NB4 (cell line): ENCODE measurements around the gene HELZ.

Source experiments
- MYC ChIP-seq: IDR thresholded peaks from 2 replicates; pipeline ENCODE4 v1.6.1; 2011; ENCODE audit warnings: low read depth, low read length
- POLR2A ChIP-seq: IDR thresholded peaks from 2 replicates; pipeline ENCODE4 v1.6.1; 2011; ENCODE audit warnings: mild to moderate bottlenecking; ENCODE audit not compliant: insufficient read length; ENCODE audit errors: extremely low read depth
- TF ChIP-seq, protein P1 (sequence below): IDR thresholded peaks from one replicate; pipeline ENCODE4 v1.5.1; 2012; ENCODE audit warnings: low read depth, low read length

GRCh38 chr17:67026341-67026740 lies 218.7 kb downstream of the HELZ start:
- TF ChIP-seq MYC (no peak), POLR2A (no peak)
- TF ChIP-seq, protein P1, sequence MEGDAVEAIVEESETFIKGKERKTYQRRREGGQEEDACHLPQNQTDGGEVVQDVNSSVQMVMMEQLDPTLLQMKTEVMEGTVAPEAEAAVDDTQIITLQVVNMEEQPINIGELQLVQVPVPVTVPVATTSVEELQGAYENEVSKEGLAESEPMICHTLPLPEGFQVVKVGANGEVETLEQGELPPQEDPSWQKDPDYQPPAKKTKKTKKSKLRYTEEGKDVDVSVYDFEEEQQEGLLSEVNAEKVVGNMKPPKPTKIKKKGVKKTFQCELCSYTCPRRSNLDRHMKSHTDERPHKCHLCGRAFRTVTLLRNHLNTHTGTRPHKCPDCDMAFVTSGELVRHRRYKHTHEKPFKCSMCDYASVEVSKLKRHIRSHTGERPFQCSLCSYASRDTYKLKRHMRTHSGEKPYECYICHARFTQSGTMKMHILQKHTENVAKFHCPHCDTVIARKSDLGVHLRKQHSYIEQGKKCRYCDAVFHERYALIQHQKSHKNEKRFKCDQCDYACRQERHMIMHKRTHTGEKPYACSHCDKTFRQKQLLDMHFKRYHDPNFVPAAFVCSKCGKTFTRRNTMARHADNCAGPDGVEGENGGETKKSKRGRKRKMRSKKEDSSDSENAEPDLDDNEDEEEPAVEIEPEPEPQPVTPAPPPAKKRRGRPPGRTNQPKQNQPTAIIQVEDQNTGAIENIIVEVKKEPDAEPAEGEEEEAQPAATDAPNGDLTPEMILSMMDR, result no peak
